ENCODE results near the gene CDK18. TPM values are rescaled to one million over a fixed set of nuclear protein-coding genes. Genes with fewer than 3 reads are reported as not detected.

CDK18 gene
- total RNA-seq, 6 experiments from 2014 or later: 0.33 to 2.9 (median 1.7) TPM

DNA sequence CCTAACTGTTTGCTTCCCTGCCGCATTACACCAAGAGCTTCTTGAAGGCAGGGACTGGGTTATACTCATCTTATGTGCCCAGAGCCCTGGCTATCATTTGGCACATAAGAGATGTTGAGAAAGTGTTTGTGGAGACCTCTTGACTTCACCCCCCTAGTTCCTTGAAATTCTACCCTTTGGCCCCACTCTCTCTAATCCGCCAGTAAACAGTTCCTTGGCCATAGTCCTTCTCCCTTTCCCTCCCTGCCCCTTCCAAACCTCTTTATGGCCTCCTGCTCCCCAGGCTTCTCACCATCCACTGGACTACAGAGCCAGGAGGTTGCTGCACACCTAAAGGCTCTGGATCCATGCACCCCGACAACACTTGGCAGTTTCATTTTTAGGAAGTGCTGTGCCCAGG lies 1.5 kb upstream of the CDK18 start:
- no peaks in the 10 kb centered on the region for H3K36me3 Mint-ChIP-seq (ENCODE audit: low read depth)
- no peaks in the 10 kb centered on the region; the same call in 1 of the 2 replicates for H3K4me1 Mint-ChIP-seq (ENCODE audit: low read depth)
- H3K27me3 Mint-ChIP-seq (ENCODE audit: insufficient read depth): peaks cover 55% of the 10 kb centered on the region
- no peak for DNase-seq
- H3K27ac Mint-ChIP-seq: no peak overlapping the region
- no peak overlapping the region for H3K4me3 Mint-ChIP-seq
- H3K9me3 Mint-ChIP-seq: no peaks in the 10 kb centered on the region
- TF ChIP-seq CTCF (IDR thresholded peaks at IDR 0.05): no peak

DNA sequence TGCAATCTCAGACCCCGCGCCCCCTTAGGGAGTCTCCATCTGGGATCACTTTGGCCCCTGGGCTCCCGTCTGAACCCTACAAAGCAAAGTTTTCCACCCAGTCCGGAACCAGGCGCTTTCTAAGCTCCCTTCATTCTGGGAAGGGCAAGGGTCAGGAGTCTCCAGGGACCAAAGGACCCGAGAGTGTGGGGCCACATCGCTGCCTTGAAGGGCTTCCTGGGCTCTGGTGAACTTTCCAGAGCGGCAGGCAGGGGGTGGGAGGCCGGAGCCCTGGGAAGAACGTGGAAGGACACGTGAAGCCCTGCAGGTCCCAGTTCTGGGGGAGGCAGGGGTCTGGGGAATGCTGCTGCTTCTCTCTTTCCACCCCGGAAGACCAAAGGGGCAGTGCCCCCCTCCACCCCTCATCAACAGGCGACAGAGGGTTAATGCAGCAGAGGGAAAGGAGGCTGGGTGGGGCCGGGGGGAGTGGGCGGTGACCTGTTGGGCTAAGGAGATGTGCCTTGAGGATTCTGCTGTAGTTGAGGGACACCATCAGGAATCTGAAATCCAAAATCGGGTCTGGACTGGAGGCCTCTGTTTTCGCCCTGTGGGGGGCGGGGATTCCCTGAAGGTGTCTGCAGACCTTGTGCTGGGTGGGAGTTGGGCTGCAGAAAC lies 734 bp downstream of the CDK18 start:
- no peak for TF ChIP-seq CTCF (IDR thresholded peaks at IDR 0.05)
- DNase-seq: no peak
- Mint-ChIP-seq H3K27ac (no peak overlapping the region), H3K4me1 (ENCODE audit: low read depth) (no peaks in the 10 kb centered on the region; the same call in 1 of the 2 replicates), H3K36me3 (ENCODE audit: low read depth) (no peaks in the 10 kb centered on the region), H3K9me3 (no peaks in the 10 kb centered on the region), H3K27me3 (ENCODE audit: insufficient read depth) (peaks cover 59% of the 10 kb centered on the region), H3K4me3 (peak overlapping the region; percentile 11; the same call in 1 of the 2 replicates)

DNA sequence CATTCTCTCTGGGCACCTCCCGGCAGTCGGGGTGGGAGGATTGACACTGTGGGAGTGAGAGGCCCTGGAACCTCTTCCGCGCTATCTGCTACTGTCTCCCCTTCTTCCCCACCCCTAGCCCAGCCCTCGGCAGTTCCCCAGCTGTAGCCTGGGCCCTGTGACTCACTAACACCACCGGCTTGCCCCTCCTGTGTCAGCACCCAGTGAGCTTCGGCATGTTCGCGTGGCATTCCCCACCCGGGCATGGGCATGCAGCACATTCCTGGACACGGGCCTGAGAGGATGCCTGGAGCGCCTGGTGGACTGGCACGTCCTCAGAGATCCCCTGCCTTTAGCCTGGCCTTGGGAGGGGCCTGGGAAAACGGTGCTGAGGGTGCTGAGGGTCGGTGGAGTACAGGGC lies 1.3 kb downstream of the CDK18 start:
- Mint-ChIP-seq H3K9me3 (no peaks in the 10 kb centered on the region), H3K4me3 (no peak overlapping the region), H3K4me1 (ENCODE audit: low read depth) (no peaks in the 10 kb centered on the region), H3K36me3 (ENCODE audit: low read depth) (no peaks in the 10 kb centered on the region), H3K27me3 (ENCODE audit: insufficient read depth) (peaks cover 65% of the 10 kb centered on the region), H3K27ac (no peak overlapping the region)
- TF ChIP-seq CTCF (IDR thresholded peaks at IDR 0.05): no peak
- DNase-seq: no peak

DNA sequence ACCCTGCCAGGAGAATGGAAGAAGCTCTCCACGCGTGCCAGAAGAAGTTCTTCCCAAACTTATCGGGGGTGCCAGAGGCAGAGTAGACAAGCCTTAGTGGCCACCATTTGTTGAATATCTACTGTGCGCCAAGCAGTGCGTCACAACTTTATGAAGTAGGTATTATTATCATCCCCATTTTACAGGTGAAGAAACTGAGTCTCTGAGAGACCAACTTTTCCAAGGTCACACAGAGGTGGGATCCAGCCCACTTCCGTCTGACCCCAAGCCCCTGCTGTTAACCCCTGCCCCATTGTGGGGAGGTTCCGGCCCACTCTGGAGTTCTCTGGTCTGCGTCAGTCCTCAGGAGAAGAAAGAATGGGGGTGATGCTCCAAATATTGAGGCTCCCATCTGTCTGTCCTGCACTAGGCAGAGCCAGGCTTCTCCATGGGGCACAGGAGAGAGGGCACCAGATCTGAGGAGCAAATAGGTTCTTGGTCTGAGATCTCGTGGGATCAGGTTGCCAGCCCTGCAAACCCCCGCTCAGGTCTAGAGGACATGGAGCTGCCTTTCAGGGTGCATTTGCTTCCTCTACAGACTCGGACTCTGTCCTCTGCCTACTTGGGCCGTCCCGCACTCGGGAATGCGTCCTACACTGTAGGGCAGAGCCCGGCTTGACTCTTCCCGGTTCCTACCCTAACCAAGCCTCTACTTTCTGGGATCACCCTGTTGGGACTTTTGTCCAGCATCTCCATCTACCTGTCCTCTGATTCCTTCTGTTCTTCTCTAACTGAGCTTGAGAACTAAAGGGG lies 2.1 kb downstream of the CDK18 start:
- Mint-ChIP-seq H3K36me3 (ENCODE audit: low read depth) (no peaks in the 10 kb centered on the region), H3K4me1 (ENCODE audit: low read depth) (no peaks in the 10 kb centered on the region), H3K9me3 (no peaks in the 10 kb centered on the region), H3K4me3 (no peak overlapping the region), H3K27me3 (ENCODE audit: insufficient read depth) (peaks cover 67% of the 10 kb centered on the region), H3K27ac (no peak overlapping the region)
- DNase-seq: no peak
- no peak for TF ChIP-seq CTCF (IDR thresholded peaks at IDR 0.05)

DNA sequence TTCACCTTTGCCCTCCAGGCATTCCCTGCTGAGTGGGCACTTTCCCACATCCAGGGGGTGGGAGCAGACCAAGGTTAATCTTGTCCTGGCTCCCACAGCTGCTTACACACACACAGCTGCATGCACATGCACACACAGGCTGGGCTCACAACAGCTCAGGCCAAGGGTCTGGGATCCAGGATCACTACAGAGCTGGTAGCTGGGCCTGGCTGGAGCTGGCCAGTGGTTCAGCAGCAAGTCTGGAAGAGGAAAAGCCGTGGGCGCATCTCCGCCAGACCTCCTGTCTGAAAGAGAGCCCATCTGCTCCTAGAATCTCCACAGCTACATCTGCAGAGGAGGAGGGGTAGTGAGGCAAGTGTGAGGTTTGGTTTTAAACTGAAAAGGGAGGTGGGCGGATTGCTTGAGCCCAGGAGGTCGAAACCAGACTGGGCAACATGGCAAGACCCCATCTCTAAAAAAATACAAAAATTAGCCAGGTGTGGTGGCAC lies 3.8 kb downstream of the CDK18 start:
- DNase-seq: no peak
- no peaks in the 10 kb centered on the region for H3K9me3 Mint-ChIP-seq
- H3K4me1 Mint-ChIP-seq (ENCODE audit: low read depth): peaks cover 6% of the 10 kb centered on the region; the same call in 1 of the 2 replicates
- TF ChIP-seq CTCF (IDR thresholded peaks at IDR 0.05): no peak
- no peaks in the 10 kb centered on the region for H3K36me3 Mint-ChIP-seq (ENCODE audit: low read depth)
- peaks cover 61% of the 10 kb centered on the region for H3K27me3 Mint-ChIP-seq (ENCODE audit: insufficient read depth)
- no peak overlapping the region for H3K27ac Mint-ChIP-seq
- no peak overlapping the region for H3K4me3 Mint-ChIP-seq

All from HFFc6 (cell line).